Ascending aorta (tissue), 2 donors: ENCODE data around the gene LCAT. TPM values are rescaled to one million over a fixed set of nuclear protein-coding genes. Genes with fewer than 3 reads are reported as not detected.

Experiments used
- DNase-seq, 2 donors: peaks; one replicate each; pipeline ENCODE4 v3.0.0-alpha.2; 2019; ENCODE audit warnings: low spot score in 2 of 2
- H3K27ac ChIP-seq, 2 donors: fragments of 200-600 bp; sonication (generic); one replicate each; pipeline ENCODE4 v1.5.1; 2016 to 2017; ENCODE audit warnings: mild to moderate bottlenecking in 1 of 2
- H3K27me3 ChIP-seq: fragments of 200-600 bp; sonication (generic); one replicate; pipeline ENCODE4 v1.5.1; 2017
- H3K36me3 ChIP-seq, 2 donors: fragments of 200-600 bp; sonication (generic); one replicate each; pipeline ENCODE4 v1.5.1; 2016
- H3K4me1 ChIP-seq, 2 donors: fragments of 200-600 bp; sonication (generic); one replicate each; pipeline ENCODE4 v1.5.1; 2016 to 2017; ENCODE audit warnings: mild to moderate bottlenecking in 1 of 2
- H3K4me3 ChIP-seq, 2 donors: fragments of 200-600 bp; sonication (generic); one replicate each; pipeline ENCODE4 v1.5.1; 2016 to 2017; ENCODE audit warnings: mild to moderate bottlenecking in 1 of 2
- H3K9me3 ChIP-seq, 2 donors: fragments of 200-600 bp; sonication (generic); one replicate each; pipeline ENCODE4 v1.5.1; 2016
- intact Hi-C: fragments of 100-400 bp; cut with DNase I; formaldehyde crosslinking; loops from one replicate; pipeline ENCODE4 v1.15.1; 2023
- total RNA-seq: library from RNA; depleted of rRNA; stranded (reverse); fragments of >200 nt; gene quantifications from one replicate; pipeline ENCODE4 v1.1.0, GENCODE V29; 2016
- TF ChIP-seq, protein P1 (sequence below), 3 experiments: fragments of 200-600 bp in 2 of 3; fragments of 450-650 bp in 1 of 3; sonication (generic) in 2 of 3; IDR thresholded peaks; one replicate each; pipeline ENCODE4 v1.5.1; 2016 to 2019; ENCODE audit warnings: antibody characterized with exemption in 3 of 3, mild to moderate bottlenecking in 1 of 3, moderate library complexity in 1 of 3

The LCAT gene
- total RNA-seq, 1 donor from 2014 or later, result 6.6 TPM

DNA sequence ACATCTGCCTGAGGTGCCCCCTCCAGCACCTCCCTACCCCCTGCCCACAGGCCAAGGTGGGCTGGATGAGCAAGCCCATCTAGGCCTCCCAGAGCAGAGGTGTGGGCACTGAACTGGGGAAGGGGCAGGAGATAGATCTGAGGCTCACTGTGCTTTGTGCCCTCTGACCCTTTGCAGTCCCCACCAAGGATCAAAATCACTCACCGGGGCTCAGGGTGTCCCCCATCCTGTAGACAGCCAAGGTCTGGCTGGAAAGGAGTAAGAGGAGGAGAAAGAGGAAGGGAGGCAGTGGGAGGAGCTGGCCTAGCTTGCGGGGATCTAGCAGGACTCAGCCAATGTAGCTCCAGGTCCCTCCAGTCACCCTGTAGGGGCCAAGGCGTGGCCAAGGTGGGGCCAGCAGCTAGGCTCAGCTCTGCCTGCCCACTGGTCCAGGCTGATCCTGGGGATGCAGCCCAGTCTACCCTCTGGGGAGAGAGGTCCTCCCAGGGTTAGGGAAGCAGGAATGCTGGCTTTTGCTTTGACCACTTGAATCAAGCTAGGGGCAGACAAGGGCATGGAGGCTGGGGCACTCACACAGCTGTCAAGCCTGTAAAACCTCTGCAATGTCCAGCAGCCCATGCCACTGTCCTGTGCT lies 22.7 kb upstream of the LCAT start:
- intact Hi-C loops, result loop anchor here (10.0 kb wide), 2 partner anchors 268 to 442 kb away; partner anchors contain the start of genes ESRP2 and RIPOR1
- no peaks in the 10 kb centered on the region for H3K9me3 ChIP-seq
- TF ChIP-seq, protein P1, sequence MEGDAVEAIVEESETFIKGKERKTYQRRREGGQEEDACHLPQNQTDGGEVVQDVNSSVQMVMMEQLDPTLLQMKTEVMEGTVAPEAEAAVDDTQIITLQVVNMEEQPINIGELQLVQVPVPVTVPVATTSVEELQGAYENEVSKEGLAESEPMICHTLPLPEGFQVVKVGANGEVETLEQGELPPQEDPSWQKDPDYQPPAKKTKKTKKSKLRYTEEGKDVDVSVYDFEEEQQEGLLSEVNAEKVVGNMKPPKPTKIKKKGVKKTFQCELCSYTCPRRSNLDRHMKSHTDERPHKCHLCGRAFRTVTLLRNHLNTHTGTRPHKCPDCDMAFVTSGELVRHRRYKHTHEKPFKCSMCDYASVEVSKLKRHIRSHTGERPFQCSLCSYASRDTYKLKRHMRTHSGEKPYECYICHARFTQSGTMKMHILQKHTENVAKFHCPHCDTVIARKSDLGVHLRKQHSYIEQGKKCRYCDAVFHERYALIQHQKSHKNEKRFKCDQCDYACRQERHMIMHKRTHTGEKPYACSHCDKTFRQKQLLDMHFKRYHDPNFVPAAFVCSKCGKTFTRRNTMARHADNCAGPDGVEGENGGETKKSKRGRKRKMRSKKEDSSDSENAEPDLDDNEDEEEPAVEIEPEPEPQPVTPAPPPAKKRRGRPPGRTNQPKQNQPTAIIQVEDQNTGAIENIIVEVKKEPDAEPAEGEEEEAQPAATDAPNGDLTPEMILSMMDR (IDR thresholded peaks at IDR 0.05), result no peak
- H3K36me3 ChIP-seq, result peaks cover 18% of the 10 kb centered on the region in 2 donors
- peaks cover 11 to 49% of the 10 kb centered on the region in 2 donors for H3K4me1 ChIP-seq
- peak overlapping the region; percentile 94 to 98 for H3K27ac ChIP-seq
- H3K27me3 ChIP-seq, result no peaks in the 10 kb centered on the region
- peak in 1 of 2 donors; percentile 78 for DNase-seq
- peak overlapping the region; percentile 79 to 83 for H3K4me3 ChIP-seq

DNA sequence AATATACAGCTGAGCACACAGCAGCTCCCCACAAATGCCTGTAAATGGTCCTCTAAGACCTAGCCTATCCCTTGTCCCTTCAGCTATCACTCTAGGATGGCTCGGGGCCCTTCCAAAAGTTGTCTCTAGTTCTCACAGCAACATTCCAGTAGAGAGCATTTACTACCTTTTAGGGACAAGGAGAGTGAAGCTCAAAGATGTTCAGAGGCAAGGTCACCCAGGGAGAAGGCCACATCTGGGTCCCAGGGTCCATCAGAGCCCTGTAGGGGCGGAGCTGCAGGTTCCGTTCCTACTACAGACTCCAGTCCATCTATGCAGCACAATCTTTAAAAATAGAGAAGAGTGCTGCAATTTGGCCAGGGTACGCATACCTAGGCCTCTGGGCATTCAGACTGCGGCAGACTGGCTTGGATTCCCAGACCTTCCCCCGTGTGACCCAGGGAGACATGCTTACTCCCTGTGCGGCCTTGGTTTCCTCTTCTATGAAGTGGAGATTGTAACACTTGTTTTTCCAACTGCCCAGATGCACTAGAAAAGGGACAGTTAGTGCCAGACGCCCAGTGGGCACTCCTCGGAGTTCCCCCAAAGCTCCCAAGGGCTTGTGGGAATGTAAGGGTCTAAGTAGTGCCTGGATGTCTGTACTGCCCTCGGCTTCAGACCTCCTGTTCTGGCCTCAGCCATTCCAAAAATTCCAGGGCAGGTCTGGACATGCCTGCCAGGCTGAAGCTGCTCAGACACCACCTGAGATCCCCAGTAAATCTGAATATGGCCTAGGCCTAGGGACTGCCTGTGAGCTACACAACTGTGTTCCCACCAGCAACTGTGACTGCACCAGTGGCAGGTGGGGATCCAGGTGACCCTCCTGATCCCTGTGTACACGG lies 22.0 kb upstream of the LCAT start:
- Histone ChIP-seq H3K27me3 (no peaks in the 10 kb centered on the region), H3K9me3 (no peaks in the 10 kb centered on the region), H3K36me3 (peaks cover 26% of the 10 kb centered on the region in 2 donors), H3K4me3 (peak overlapping the region; percentile 79 to 83), H3K27ac (peak overlapping the region; percentile 94 to 98), H3K4me1 (peaks cover 11 to 49% of the 10 kb centered on the region in 2 donors)
- intact Hi-C loops, result loop anchor here (10.0 kb wide), 2 partner anchors 269 to 441 kb away; partner anchors contain the start of genes ESRP2 and RIPOR1
- TF ChIP-seq, protein P1 (IDR thresholded peaks at IDR 0.05), result no peak
- DNase-seq, result peak in 1 of 2 donors; percentile 58

DNA sequence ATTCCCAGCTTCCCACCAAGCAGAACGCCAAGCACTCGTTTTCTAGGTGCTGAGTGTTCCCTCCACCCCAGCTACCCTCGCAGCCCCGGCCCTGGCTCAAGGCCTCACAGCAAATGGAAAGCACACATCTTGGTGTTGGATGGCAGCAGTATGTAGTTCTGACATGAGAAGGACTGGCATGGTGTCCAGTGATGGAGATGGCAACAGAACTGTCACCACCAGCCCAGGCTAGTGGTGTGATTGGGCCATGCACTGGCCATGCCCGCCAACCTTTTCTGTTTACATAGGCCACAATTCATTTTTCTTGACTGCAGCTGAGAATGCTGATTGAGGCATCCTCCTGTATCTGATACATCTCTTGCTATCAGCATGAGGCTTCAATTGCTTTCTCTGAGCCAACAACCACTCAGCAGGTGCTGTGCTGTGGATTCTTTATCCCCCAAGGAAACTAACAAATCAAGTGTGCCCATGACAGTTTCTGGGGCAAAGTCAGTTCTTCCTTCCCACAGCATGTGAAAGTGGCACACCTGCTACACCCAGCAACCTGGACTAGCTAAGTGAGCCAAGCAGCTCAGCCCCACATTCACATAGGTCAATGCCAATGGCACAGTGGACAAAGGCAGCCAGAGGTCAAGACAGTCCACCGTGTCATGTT lies 20.7 kb upstream of the LCAT start:
- TF ChIP-seq, protein P1 (IDR thresholded peaks at IDR 0.05), result no peak
- peaks cover 39% of the 10 kb centered on the region in 2 donors for H3K36me3 ChIP-seq
- H3K27ac ChIP-seq, result peak overlapping the region; percentile 59 to 94
- intact Hi-C loops, result loop anchor here (10.0 kb wide), 2 partner anchors 270 to 440 kb away; partner anchors contain the start of genes ESRP2 and RIPOR1
- peaks cover 11 to 54% of the 10 kb centered on the region in 2 donors for H3K4me1 ChIP-seq
- H3K27me3 ChIP-seq, result no peaks in the 10 kb centered on the region
- peak overlapping the region in 1 of 2 donors; percentile 31 for H3K4me3 ChIP-seq
- DNase-seq, result peak in 1 of 2 donors; percentile 60
- H3K9me3 ChIP-seq, result no peaks in the 10 kb centered on the region

DNA sequence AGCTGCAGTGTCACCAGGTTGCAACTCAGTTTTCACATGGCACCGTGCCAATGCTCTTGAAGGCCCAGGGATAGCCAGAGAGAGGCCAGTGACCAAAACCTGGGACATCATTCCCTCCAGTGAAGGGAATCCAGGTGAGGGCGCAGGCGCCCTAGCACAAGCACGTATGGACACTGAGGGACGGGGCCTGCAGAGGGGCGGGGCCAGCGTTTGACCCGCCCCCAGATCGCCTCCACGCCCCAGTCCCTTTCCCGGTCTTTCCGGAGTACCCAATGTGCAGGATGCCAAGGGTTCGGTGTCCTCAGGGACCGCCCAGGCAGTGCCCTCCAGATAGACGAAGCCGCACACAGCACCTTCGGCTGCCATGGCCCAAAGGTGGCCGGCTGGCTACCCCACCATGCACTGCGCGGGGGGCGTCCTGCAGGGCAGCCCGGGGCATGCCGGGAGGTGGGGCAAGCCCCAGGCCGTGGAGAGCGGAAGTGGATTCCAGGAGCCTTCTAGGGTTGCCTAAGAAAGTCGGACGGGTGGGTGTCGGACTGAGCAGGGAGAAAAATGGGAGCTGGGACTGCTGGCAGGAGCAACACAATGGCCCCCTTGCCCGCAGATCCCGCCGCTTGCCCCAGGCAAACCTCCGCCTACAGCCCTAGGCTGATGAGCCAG lies 19.9 kb upstream of the LCAT start:
- peak overlapping the region in 1 of 2 donors; percentile 31 for H3K4me3 ChIP-seq
- TF ChIP-seq, protein P1 (IDR thresholded peaks at IDR 0.05), result no peak
- H3K36me3 ChIP-seq, result peaks cover 47% of the 10 kb centered on the region in 2 donors
- peak overlapping the region; percentile 59 to 94 for H3K27ac ChIP-seq
- no peaks in the 10 kb centered on the region for H3K9me3 ChIP-seq
- intact Hi-C loops, result loop anchor here (10.0 kb wide), 2 partner anchors 271 to 439 kb away; partner anchors contain the start of genes ESRP2 and RIPOR1
- no peak for DNase-seq
- H3K27me3 ChIP-seq, result no peaks in the 10 kb centered on the region
- H3K4me1 ChIP-seq, result peaks cover 11 to 57% of the 10 kb centered on the region in 2 donors

DNA sequence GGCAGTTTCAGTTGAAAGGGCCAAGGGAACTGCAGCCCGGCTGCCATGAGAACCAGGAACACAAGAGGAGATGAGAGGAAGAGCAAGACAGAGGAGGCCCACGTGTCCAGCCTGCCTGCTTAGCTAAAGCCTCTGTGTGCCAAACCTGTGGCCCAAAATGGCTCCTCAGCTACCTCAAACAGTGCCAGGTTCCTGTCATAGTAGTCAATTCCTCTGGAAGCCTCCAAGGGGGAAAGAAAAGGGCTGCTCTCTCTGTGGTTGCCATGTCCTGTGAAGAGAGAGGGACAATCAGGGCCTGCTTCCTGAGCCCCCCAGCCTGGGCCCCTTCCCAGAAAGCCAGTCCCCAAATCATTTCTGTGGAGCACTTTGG lies 19.4 kb upstream of the LCAT start:
- TF ChIP-seq, protein P1 (IDR thresholded peaks at IDR 0.05), result no peak
- no peak for DNase-seq
- H3K27me3 ChIP-seq, result no peaks in the 10 kb centered on the region
- H3K27ac ChIP-seq, result peak overlapping the region; percentile 59 to 94
- peaks cover 11 to 57% of the 10 kb centered on the region in 2 donors for H3K4me1 ChIP-seq
- intact Hi-C loops, result loop anchor here (10.0 kb wide), 2 partner anchors 272 to 438 kb away; partner anchors contain the start of genes ESRP2 and RIPOR1
- peaks cover 52% of the 10 kb centered on the region in 2 donors for H3K36me3 ChIP-seq
- H3K4me3 ChIP-seq, result no peak overlapping the region
- H3K9me3 ChIP-seq, result no peaks in the 10 kb centered on the region
